Stimulated activated CD4-positive, alpha-beta T cell treated with anti-CD3 and anti-CD28 coated beads, Interleukin-2, amount 100 ng/mL, for 48 hours (primary cell): Measurements from ENCODE around the gene ZFHX3.

Experiments used
- DNase-seq, 2 donors: peaks; one replicate each; pipeline ENCODE4 v3.0.0-alpha.2; 2020

ZFHX3 gene

DNA sequence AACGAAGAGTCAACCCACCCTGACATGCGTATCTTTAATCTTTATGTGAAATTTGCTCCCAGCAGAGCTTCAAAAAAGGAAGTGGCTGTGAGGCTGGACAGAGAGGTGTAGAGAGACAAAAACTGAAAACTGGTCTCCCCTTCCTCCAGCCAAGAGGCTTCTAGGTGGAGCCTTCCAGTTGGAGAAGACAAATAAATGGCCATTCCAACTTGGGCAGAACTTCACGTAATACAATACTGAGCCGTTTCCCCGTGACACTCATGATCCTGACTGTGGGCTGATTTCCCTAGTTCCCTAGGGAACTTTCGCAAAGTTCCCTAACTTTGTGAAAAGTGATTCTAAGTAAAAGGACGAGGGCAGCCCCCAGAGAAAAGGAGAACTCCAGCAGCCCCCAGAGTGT, 78.8 kb downstream of the ZFHX3 start:
- DNase-seq: no peak

- no peak for DNase-seq
Measured at GRCh38 chr16:72967941-72968340, 80.0 kb downstream of the ZFHX3 start.

DNA sequence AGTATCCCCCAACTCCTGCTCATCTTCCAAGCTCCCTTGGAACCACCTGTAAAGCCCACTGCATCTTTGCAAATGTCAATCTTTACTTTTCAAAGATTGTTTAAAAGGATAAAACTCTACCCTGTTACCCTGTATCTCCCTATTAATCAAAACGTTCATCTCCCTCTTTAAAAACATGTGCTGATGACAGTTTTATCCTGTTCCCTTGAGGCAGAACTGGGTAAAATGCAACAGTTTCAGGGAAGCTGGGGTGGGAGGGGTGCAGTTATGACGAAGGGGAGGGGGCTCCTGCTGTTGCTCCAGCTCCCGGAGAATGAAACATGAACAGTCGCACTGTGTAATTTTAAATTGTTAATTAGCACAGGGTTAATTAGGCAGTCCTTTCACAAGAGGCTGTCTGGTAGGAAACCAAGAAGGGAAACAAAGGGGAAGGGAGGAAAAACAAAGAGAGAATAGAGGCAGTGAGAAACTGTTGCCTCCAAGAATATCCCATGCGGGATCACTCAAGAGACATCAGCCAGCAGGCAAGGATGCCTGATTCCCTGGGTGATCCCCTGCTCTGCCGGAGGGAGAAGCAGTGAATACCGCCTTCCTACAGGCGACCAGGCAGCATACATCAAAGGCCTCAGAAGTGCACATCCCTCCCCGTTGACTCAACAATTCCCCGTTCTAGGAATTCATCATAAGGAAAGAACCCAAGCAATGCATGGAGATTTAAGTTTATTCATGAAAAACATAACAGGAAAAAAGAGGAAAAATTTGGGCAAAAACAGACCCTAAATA, 84.2 kb downstream of the ZFHX3 start:
- DNase-seq: no peak

GRCh38 chr16:72962347-72962746, 85.6 kb downstream of the ZFHX3 start:
- DNase-seq: no peak

DNA sequence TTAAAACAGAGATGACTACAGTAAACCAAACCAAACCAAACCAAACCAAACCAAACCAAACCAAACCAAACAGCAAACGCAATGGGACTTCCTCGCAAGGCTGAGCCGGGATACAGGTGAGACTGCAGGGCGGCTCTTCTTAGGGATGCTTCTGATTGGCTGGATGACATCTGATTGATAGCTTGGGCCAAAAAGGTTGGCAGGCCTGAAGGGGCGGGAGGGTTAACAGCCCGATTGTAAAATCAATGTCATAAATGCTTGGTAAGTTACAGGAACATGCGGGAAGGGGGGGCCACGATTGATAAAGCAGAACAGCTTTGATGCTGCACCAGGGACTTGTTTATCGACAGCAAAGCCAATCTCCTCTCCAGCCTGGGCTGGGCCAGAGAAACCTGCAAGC, 86.1 kb downstream of the ZFHX3 start:
- no peak for DNase-seq

DNA sequence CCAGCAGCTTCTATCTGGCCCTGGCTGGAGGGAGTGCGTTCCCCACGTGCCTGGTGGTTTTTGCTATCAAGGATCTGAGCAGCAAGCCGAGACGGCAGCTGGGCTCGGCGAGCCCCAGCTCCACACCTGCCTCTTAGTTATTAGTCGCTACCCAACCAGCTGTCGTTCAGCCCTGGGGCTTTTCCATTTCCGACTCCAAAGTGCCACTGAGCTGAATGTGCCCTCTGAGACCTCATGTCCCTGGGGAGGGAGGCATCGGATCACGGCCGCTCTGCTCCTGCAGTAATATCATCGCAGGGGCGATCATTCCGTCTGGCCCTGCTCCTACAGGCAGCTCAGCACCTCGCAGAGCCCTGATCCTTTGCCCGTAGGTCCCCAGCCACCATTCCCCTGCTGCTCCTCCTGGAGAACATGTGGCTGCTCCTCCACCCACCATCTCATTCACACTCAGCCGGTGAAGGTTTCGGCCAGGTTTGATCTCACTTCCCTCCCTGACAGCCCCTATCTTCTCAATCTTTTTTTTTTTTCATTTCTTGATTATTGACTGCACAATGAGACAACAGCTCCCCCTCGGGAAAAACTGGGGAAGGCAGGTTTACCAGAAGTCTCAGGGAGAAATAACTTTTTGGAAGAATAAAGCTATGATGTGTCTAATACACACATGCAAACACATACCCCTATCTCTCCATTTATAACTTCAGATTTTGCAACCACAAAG, 86.7 kb downstream of the ZFHX3 start:
- DNase-seq: no peak

GRCh38 chr16:72960101-72960500, 87.8 kb downstream of the ZFHX3 start:
- DNase-seq: no peak

DNA sequence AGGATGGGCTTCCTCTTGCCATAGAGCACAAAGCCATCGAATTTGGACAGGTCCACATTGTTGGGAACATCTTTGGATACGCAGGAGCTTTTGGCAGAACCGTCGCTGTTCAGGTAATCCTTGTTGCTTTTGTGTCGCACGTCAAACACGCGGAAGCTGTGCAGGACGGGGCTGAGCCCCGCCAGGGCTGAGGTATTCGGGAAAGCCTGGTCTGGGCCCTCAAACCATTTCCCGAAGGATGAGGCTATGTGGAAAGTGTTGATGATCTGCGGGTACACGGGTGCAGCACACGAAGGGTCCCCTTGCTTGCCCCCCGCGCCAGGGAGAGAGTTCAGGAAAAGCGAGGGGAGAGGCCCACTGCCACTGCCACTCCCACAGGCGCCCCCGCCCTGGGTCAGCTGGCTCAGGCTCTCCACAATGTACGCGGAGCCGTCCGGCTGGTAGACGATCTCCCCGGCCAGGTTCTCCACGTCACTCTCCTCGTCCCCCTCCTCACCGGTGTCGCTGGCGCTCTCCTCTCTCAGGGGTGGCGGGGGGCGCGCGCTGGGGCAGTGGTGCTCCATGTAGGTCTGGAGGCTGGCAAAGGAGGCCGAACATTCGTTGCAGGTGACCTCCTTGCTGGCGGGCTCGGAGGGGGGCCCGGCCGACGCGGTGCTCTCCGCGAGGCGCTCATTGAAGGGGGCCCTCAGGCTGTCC, 88.5 kb downstream of the ZFHX3 start:
- no peak for DNase-seq

DNA sequence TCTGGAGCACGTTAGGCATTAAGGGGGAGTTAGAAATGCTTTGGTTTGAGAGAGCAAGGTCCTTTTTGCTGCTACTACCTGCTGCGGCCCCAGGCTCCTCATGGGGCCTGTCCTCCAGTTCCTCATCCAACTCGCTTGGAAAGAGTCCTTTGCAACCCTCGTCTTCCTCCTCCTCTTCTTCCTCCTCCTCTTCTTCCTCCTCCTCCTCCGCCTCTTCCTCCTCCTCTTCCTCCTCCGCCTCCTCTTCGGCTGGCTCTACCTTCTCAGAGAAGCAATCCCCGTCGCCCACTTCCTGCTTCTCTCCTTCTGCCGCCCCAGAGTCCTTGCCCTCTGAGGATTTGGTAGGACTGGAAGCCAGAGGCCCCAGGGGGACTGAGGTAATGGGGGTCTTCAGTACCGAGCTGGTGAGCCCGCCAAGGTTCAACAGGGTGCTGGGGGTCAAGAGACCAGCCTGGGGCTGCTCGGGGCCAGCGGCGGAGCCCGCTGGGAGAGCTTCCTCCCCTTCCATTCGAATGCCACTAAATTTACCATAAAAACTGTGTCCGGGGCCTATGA, 89.3 kb downstream of the ZFHX3 start:
- no peak for DNase-seq

DNA sequence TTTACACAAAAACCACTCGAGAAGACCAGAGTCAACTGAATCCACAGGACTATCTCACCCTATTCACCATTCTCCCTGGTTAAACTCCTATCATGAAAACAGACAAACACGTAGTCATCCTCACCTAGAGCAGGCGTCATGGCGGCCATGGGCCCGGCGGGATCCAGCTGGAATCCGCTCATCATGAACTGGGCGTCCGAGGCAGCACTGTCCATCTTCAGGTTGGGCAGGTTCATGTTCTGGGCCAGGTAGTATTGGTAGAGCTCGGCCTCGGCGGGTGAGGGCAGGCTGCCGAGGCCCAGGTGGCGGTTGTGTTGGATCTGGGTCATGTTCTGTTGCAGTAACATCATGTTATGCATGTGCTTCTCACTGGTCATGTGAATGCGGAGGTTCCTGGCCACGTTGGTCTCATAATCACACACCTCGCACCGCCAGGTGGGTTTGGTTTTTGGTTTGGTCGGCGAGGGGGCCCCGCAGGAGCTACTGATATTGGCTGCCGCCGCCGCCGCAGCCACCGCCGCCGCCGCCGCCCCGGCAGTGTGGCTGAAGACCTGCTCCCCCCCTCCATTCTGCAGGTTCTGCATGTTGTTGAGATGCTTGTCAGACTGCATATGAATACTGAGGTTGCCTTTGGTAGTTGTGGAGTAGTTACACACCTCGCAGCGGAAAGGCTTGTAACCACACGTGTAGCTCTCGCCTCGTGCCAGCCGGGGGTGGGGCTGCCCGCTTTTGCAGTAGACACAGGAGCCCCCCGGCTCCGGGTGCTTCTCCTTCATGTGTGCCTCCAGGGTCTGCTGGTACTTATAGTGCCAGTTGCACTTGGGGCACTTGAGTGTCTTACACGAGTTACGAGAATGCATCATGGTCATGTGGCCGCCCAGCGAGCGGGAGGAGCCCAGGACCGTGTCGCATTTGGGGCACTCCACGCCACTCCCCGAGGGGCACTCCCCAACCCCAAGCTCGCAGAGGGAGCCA, 90.3 kb downstream of the ZFHX3 start:
- no peak for DNase-seq

DNA sequence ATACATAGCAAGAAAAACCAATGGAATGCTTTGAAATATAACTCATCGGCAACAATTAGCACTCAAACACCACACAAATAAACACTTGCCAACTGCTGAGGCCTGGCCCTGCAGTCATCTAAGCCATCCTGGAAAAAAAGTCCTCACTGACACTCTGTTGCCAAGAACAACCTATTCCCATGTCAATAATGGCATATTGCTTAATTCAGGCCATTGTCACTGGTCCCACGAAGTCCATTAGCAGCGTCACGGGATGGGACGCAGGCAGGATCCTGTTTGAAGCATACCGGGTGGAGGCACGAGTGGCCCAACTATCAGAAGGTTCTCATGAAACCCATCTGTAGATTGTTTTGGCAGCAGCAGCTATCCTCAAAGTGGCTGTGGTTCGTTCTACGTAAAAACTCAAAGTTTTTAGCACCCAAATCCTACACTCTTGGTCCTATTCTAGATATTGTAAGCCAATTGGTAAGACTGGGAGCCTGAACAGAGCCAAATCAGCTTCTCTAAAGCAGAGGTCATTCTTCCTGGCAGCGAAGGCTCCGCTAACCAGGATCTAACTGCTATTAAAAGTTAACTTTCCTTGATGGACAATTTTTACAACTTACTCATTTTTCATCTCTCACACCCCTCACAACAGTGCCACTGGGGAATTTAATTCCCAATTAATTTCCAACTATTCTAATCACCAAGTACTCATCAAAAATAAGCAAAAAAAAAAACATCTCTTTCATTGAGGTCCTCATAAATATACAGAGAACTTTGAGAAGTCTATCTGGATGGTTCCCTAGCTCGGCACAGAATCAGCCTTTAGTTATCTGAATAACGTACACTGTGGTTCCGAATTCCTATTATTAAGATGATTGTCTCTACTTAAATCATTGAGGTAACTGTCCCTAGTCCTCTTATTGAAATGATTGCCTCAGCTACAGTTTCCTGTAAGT, 91.5 kb downstream of the ZFHX3 start:
- no peak for DNase-seq

- DNase-seq: no peak
Measured at GRCh38 chr16:72952811-72953271, 95.1 kb downstream of the ZFHX3 start.

- DNase-seq: no peak
Measured at GRCh38 chr16:72952404-72952803, 95.5 kb downstream of the ZFHX3 start.

- no peak for DNase-seq
Measured at GRCh38 chr16:72951916-72952315, 96.0 kb downstream of the ZFHX3 start.

GRCh38 chr16:72950669-72951068, 97.3 kb downstream of the ZFHX3 start:
- DNase-seq: no peak

DNA sequence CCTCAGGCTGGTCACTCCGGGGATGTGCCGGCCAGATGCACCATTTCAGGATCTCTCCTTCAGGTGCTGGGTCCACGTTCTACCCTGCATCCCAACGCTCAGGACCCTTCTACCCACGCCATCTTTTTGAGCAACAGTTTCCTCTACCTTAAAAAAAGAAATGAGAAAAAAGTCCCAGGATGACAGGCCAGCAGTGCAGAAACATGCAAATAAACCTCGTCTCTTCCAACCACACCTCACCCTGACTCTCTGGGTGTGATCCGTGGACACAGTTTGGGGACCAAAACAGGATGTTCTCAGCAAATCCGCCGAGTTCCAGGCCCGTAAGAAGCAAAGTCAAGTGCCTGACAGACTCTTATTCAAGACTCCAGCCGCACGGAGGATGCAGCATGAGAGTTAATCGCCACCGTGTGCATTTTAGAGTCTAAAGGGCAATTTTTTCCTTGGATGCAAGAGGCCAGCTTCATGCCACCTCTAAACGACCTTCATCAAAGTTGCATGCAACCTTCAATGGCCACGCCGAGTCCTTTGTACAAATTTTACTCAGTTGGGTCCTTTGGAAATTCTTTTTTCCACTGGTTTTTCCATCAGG, 99.6 kb downstream of the ZFHX3 start:
- DNase-seq: no peak

DNA sequence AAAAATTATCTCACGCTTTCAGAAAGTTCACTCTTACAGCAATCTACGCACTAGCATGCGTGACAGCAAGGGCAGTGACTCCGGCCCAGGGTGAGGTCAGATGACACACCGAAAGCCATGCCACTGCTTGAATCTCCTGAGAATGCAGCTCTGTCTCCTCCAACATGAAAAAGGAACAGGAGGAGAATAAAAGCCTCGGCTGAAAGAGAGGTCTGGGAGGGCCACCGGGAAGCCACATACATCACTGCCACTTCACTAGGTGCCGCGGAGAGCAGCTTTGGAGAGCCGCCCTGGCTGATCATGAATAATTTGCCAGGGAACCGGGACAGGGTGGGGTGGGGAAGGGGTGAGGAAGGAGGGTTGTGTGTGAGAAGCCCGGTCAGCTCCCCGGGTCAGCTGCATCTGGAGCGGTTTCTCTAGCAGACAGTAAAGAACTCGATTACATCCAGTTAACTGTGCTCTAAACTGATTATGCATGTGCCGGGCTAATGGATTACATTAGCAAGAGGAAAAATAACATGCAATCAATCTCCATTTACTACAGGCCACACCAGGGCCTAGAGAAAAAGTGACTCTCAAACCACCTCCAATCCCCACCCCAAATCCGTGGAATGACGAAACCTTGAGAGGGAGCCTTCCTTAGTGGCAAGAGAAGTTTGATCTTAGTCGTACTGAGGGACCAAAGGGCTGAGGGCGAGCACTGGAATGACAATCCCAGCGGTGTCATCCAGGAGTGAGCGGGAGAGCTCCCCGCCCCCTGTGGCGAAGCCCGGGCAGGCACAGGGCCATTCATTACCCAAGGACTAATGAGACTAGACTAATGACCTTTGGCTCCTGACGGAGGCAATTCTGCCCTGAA, 100.3 kb downstream of the ZFHX3 start:
- no peak for DNase-seq

DNA sequence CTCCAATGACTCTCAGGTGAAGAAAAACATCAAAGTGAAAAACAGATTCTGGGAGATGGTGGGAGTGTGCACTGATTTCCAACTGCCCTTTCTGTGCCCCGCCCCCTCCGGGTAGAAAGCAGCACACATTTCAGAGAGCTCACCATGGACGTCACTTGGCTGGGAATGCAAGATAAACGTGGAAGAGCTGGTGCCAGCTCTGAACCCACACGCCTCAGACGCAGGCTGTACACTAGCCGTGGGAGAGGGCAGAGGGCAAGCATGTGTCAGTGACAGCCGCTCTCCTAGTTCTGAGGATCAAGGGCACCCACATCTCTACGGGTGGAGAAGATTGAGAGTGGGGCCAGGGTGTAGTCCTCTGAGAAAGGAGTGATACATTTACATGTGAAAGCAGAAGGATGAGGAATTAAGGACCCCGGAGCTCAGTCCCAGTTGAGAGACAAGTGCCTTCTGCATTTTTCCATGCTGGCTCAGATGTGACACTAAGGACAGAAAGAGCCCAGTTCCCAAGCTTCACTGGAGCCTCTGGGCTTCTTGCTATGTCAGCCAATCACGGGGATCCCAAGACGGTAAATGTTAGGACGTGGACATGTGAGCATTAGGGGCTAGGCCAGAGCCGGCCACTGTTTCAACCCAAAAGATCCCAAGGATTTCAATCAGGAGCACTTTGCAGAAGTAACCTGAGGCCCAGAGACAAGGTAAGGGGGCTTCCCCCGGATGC, 101.3 kb downstream of the ZFHX3 start:
- DNase-seq: no peak

- no peak for DNase-seq
Measured at GRCh38 chr16:72946063-72946462, 101.9 kb downstream of the ZFHX3 start.
